Astrocyte (in vitro differentiated cells and primary cell): ENCODE measurements around the gene CDK9.

Experiments used
- CTCF ChIP-seq: IDR thresholded peaks from 2 replicates; pipeline ENCODE4 v1.5.1; 2011; ENCODE audit warnings: low read depth, mild to moderate bottlenecking, inconsistent platforms, low read length, moderate library complexity; ENCODE audit not compliant: insufficient read depth
- EZH2 ChIP-seq: IDR thresholded peaks from 2 replicates; pipeline ENCODE4 v1.6.1; 2012; ENCODE audit warnings: mild to moderate bottlenecking, low read length, inconsistent platforms; ENCODE audit not compliant: insufficient read depth

DNA sequence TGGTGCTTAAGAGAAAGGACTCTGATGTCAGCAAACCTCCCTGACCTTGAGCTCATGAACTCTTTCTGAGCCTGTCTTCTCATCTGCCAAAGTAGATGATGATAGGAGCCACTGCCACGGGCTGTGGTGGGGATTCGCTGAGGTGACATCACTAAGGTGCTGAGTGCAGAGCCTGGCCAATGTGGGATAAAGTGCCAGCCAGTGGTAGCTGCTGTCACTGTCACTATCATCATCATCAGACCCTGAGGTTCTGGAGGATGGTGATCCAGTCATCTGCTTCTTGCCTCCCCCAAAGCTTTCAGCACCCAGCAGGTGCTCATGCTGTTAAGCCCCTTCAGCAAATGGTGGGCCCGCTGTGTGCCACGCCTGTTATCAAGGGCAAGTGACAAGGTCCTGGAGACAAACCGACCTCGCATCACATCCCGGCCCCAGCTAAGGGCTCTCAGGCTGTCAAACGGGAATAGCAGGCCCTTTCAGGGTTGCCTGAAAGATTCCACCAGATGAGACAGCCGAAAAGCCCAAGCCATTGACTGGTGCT is 23.2 kb downstream of the CDK9 start:
- no peak for TF ChIP-seq CTCF
- no peak for TF ChIP-seq EZH2
